GM21447 (cell line): Measurements from ENCODE around the gene FOXP1.
"Not testable (repeated sequence)": the region's sequence is repeated elsewhere in the genome, so short reads cannot be mapped to it uniquely, and the experiment has no call there.

Source experiments
- ATAC-seq: cut with Tn5 transposase; IDR thresholded peaks from one replicate; pipeline ENCODE4 v1.9.1; 2021; ENCODE audit not compliant: unreplicated experiment

Gene FOXP1

DNA sequence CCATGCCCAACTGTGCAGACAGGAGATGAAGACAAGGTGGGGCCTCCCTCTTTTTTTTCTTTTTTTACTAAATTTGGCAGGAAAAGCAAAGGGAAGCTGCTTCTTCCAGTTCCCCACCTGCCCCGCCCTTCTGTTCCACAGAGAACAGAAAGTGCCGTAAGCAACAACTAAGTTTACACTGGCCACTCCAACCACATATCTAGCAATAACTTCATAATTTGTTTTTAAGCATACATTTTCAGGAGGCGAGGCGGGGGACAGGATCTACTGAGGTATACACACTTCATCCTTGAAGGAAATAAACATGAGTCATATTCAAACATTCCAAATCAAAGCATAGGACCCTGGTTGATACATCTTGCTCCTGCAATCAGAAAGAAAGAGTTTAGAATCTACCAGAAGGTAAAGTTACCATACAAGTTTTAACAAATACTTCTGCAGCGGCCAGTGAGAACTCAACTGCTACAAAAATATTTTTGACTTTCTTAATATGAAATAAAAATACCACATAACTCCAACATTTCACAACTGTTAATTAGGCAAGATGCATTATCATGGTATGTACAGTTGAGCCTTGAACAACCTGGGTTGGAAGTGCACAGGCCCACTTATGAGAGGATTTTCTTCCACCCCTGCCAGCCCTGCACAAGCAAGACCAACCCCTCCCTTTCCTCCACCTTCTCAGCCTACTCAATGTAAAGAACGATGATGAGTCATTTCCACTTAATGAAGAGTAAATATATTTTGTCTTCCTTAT, 50.7 kb downstream of the FOXP1 start:
- no peak for ATAC-seq

DNA sequence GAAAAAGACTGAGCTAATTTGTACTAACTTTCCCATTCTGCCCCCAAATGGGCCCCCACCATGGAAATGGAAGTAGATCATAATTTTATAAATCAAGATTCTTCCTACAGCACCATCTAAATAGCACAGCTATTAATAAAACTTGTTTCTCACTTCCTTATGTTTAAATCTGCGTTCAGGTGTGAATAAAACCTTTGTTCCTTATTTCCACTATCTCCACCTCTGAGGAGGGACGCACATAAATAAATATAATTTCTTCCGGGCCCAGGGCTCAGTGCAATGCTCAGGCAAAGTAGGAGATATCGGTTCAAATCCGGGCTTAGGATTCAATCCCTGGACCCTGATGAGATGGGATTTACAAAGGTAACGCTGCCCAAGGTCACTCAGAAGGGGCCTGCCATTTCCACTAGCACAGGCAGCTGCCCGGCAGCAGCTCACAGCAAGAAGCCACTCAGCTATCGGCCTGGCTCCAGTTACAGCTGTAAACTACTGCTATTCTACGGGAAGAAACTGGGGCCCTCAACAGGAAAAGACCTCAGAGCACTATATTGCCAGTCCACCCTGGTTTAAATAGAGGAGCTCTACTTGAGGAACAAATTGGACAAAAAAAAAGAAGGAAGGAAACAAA, 52.5 kb downstream of the FOXP1 start:
- no peak for ATAC-seq

DNA sequence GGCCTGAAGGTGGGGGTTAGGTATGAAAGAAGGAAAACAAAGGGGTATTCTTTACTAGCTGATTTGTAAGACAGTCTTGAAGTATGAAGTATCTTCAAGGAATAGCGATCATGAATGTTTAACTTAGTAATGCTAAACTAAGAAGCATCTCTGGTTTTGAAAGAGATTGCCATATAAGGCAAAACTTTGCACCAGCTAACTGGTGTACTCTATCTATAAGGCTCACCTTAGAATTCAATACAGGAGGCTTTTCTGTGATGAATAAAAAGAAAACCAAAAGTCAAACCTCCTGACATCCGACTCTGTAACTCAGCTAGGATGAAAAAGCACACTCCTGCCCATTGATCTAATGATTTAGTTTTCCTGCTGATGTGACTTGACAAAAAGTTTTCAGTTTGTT, 54.7 kb downstream of the FOXP1 start:
- peak; percentile 69 for ATAC-seq

DNA sequence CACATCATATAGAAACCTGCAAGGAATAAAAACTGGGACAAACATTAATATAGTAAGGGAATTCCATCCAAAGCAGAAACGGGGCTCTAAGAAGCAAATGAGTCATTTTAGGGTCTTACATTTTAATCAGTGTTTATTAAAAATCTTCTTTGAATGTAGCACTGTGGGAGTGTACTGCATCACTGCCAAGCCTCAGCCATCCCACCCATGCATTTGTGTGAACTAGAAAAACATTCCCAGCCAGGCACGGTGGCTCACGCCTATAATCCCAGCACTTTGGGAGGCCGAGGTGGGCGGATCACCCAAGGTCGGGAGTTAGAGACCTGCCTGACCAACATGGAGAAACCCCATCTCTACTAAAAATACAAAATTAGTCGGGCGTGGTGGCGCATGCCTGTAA, 57.1 kb downstream of the FOXP1 start:
- ATAC-seq = not testable (repeated sequence)

DNA sequence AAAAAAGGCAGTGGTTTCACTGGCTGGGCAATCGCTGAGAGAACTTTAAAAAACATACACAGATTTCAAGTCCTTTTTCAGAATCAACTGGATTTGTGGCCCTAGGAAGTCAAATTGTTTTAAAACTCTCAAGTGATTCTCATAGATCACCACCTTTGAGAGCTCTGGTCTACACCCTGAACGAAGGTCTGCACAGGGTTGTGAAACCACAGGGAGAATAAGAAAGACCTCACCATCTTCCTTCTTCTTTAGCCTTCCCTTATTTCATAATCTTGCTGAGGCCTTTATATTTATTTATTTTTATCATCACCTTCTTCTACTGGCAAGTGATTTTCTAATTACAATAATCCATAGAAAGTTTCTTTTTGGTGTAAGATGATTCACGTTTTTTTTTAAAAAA, 58.1 kb downstream of the FOXP1 start:
- no peak for ATAC-seq

DNA sequence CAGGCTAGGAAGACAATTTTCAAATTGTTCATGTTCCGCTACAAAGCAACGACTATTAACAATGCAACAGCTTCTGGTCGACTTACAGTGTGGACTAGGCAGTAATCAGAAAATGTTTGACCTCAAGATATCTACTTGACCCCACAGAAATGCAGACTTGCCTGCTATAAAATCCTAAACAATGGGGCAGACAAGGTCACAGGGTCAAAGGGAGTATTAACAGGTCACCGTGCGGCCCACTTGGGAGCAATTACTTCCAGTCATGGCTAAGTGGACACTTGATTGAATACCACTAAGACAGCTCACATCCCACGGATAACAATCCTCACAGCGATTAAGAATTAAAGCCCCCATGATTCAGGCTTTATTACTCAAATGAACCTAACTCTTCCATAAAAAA, 58.9 kb downstream of the FOXP1 start:
- ATAC-seq = no peak

DNA sequence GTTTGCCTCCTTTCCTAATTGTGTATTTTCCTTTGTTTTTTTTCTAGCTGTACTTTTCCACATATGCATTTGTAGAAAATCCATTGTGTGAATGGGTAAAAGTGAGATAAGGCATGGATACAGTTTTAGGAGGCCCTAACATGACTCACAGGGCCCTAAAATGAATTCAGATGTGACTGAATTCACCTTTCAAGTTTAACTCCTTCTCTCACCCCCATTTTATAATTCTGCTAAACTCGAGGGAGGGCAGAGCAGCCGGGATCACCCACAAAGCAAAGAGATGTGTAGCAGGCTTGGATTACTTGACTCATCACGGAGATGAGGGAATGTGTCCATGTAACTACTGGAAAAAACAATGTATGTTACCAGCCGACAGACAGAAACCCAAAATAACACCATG, 59.9 kb downstream of the FOXP1 start:
- ATAC-seq = no peak

DNA sequence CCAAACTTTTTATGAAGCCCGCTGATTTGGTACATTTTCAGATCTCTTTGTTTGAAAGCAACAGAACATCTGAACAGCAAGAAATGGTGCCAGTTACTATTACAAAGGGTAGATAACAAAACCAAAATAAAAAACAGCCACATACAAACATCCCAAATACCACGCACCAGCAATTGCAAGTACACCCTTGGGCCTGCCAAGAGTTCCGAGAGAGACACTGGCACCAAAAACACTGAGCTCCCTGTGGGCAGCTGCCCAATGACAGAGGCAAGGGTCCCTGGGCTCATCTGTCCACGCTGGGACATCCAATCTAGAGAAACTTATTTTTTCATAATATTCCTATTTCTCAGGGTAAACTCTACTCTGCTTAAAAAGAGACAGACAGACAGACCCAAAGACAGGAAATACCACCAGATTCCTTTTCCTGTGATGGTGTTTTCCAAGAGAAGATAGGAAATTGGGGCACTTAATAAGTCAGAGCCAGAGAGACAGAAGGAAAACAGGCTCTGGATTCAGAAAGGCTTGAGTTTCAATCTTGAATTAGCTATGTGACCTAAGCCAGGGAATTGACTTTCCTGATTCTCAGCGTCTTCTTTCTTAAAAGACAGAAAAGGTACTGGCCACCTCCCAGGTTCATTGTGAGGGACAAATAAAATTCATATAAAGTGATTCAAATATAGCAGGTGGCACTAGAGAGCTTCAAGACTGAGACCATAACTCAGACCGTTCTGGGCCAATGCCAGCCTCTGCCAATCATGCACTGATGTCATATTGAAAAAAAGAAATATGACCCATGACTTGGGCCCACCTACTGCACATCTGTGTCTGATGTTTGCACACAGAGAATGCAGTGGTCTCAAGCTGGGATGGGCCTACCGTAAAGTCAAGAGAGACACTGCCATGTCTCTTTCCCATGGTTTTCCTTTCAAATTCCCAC, 61.3 kb downstream of the FOXP1 start:
- no peak for ATAC-seq

DNA sequence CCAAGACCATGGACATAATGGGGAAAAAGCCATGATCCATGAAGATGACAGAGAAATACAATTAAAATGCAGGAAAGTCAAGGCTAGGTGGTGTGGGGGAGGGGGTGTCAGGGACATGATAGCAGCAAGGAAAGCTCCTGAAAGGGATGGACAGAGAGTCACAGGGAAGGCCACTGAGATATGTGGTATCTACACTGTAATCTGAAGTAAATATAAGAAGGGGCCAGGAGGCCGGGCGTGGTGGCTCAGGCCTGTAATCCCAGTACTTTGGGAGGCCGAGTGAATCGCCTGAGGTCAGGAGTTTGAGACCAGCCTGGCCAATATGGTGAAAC, 62.5 kb downstream of the FOXP1 start:
- no peak for ATAC-seq

DNA sequence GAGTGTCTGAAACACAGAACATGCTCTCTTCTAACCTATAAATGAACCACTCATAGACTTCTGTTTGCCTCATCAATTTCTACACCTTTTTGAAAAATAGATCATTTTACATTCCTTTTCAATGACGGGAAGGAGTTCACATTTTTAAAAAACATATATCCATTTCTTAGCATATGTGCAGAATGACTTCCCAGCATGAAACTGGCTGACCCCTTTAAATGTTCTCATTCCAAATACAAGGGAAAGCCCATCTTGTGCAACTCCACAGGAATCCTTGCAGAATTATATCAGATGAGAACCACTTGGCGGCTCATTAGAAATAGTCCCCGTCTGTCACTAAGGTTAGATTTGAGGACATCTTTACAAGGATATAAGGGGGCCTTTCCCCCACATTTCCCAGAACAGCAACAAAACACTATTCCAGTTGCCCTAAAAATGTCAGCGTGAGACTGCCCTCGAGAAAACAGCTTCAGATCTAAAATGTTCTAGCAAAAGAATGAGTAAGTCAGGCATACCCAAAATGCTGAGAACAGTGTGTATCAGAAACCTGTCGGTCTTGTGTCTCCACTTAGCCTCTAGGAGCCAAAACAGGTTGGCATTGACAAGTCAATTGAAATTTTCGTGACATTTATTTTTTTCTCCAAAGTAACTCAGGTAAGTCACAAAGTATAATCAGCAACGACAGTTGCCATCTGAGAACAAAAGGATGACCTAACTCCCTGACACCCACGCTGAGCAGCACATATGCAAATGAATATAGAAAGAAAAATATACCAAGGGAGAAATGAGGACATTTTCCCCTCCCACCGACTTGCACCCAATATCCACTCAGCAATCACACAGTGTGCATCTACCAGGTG, 63.1 kb downstream of the FOXP1 start:
- no peak for ATAC-seq

DNA sequence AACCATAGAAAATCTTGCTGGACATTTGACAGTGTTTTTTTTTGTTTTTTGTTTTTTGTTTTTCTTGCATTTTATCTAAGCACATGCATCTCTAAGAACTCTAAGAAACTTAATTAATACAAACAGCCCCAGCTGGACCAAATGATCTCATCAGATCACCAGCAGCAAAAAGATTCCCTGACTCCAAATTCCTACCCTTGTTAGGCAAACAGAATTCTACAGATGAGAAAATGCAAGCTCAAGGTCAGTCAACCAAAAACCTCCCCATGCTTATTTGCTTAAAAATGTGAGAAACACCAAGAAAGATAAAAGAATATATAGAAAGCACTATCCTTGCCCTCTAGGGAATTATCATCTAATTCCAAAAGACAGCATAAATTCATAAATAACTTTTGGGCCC, 65.4 kb downstream of the FOXP1 start:
- ATAC-seq = no peak

DNA sequence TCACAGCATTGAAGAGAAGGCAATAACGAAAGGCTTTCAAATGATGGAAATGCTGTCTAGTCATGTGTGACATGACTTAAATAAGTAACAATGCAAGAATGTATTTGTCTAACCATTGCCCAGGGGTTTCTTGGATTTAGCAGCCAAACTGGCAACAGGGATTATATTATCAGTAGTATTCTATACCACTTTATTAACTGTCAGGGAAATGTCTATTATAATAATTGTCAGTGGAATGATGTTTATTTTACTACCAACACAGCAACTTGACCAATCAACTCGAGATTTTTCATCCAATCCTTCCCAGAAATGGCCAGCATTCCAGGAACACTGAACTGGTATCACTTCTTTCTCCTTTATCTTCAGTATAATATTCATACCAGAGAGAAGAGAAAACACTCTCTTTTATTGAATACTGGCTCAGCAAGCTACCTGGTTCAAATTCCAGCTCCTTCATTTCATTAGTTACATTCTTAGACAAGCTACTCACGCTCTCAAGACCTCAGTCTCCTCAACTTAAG, 66.2 kb downstream of the FOXP1 start:
- no peak for ATAC-seq

DNA sequence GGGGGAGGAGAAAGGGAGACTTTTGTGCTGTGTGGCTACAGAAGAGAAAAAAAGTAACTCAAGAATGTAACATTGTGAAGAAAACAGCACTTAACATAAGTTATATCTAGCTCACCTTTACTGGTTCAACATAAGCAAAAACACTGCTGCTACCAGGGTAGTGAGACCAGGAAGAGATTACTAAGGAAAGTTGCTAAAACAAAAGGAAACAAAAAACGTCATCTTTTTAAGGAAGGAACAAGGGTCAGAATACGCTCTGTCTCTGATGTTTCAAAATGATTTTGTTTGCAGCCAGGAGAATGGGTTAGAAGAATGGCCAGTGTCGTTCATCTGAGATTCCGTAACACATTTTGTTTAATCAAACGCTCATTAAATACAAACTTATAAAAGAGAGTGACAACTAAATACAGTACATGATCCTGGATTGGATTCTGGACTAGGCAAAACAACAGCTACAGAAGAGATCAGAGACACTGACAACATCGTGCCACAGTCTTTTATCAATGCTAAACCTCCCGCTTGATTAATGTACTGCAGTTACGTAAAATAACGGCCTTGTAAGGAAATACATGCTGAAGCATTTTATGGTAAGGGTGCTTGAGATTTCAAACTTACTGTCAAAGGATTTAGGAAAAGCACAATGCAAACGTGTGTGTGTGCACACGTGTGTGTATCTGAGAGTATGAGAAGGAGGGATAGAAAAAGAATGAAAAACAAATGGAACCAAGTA, 67.7 kb downstream of the FOXP1 start:
- no peak for ATAC-seq

DNA sequence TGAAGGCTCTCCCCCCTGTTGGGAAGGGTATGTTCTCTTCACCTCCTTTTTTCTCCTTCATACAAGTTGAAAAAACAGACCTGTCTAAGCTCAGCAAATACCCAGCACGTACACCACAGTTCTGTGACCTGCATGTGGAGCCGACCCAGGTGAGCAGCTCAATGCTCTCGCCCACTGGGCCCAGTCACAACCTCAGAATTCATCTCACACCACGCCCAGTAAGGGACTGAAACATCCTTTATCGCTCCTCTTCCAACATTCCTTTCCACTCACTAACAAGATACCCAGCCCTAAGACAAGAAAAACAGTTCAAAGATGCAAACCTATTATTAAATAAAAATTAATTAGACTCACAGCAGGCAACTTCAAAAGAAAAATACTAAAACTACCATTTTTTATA, 68.9 kb downstream of the FOXP1 start:
- ATAC-seq = no peak

DNA sequence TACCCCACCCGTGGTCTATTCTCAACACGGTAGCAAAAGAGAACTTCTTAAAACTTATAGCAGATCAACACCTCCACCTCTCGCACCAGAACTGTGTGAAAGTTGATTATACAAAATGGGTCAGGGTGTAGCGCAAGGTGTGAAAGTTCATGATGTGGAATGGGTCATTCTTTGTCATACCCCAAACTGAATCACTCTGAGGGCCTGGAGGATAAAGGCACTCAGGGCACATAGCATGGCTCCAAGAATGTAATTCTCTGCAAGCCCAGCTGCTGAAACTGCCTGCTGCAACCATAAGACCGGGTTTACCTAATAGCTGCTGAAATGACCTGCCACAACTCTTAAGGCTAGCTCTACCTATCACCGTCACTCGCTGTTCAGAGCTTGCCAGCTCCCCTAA, 70.0 kb downstream of the FOXP1 start:
- ATAC-seq = no peak

DNA sequence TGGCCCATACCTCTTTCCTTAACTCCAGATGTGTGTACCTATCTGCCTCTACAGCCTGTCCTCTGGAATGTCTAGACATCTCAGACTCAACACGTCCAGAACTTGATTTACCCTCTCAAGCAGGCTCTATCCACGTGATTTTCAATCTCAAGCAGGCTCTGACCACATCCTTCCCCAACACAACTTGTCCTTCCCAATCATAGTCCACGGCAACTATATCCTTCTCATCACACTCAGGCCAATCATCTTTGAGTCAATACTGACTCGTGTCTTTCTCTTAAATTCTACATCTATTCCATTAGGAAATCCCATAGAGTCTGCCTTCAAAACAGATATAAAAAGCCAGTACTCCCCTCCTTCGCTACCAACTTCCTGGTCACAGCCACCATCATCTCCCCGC, 70.4 kb downstream of the FOXP1 start:
- ATAC-seq = no peak

DNA sequence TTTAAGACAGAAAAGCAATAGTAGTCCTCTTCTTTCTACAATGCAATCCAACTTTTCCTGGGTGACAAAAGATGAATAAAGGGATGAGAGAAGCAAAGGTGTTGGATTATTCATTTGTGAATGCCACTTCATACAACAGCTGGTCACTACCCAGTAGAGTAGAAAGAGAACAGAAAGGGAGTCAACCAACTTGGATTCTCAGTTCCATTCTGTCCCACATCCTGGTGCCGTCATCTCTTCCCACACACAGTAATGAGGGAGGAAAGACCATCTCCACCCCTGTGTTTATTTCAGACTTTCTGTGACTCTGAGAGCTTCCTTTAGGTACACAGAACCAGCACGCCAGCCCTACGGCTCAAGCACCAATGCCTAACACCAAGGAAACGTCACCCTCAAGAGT, 71.0 kb downstream of the FOXP1 start:
- no peak for ATAC-seq

DNA sequence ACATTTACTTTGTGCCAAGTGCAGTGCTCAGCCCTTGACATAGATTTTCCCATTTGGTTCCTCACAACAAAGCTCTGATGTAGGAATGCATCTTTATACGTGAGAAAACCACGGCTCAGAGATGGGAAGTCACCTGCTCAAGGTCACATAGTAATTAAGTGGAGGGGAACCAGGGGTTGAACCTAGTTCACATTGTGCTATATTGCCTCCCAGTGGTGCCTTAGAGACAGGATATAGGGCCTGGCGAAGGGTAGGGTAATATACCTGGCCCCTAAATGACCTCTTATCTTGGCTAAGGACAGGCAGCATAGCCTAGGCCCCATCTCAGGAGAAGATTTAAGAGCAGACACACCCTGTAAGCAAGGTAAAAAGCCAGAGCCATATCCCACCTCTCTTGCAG, 71.5 kb downstream of the FOXP1 start:
- peak; percentile 85 for ATAC-seq

DNA sequence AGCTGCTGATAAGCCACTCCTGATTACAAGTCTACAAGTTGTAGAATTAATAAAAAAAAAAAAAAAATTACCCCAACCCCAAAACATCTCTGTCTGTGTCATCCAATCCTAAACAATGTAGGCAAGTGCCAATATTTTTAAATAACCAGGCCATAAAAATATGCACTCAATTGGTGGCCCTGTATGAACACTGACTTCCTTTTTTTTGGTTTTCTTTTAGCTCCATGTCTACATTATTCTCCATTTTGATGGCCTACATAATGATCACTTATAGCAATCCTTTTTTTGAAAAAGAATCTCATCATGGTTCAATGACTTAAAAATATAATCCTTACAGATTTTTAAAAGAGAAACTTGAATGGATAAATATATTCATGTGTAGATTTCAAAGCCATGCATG, 72.1 kb downstream of the FOXP1 start:
- no peak for ATAC-seq

DNA sequence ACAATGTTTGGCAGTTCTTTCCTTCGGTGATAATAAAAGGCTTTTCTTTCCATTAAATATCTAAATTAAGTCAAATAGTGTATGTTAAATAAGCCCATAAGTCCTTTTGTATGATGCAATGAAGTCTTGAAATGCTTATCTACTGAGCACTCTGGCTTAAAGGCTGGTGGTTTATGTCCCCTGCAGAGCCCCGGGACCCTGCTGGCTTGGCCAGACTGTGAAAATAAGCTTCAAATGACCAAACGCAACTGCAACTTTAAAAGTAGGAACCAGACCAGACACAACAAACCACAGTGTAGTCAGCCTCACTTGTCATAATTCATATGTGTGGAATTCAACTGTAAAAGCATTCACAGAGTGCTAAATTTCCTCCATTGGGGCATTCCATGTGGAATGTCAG, 72.5 kb downstream of the FOXP1 start:
- no peak for ATAC-seq
